ENCODE measurements around the gene KNOP1.

DNA sequence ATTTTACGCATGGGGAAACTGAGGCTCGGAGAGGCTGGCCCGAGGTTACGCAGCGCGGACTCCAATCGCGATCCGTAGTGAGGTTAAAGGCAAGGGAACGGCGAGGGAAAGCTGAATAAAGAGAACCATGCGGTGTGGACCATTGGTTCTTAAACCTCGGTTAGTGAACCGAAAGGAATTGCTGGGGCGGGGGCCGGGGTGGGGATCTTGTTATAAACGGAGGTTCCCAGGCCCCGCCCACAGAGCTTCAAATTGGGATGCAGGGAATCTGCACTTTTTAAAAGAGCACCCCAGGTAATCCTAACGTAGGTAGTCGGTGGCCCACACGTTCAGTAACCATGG is 568 bp upstream of the KNOP1 start:
- TF ChIP-seq POLR2A (IDR thresholded peaks at IDR 0.05; ENCODE audit: low read depth, low read length) (no peak), TAF1 (IDR thresholded peaks at IDR 0.05; ENCODE audit: borderline replicate concordance, low read depth, low read length) (no peak)
